AG04450 (cell line): Measurements from ENCODE around the gene VPS36. TPM values are rescaled to one million over a fixed set of nuclear protein-coding genes. Genes with fewer than 3 reads are reported as not detected.

Experiments used
- CTCF ChIA-PET: fragments of 300-600, 350-600 bp; formaldehyde crosslinking; extraction: SDS; loops from one replicate; lab custom pipeline; 2022; ENCODE audit warnings: antibody characterized with exemption, inconsistent platforms; lab: Charles Lee
- POLR2A ChIA-PET: fragments of 350-600 bp; formaldehyde crosslinking; extraction: SDS; loops from one replicate; lab custom pipeline; 2021; ENCODE audit warnings: antibody characterized with exemption, inconsistent platforms; lab: Yijun Ruan, JAX
- DNase-seq: peaks from one replicate; pipeline ENCODE4 v3.0.0-alpha.2; 2011; ENCODE audit warnings: low read depth, low spot score
- H3K27ac ChIP-seq: one replicate; pipeline ENCODE4 v1.5.1; 2012; ENCODE audit warnings: low read depth, low read length, control low read depth
- H3K27me3 ChIP-seq: one replicate; pipeline ENCODE4 v1.6.0; 2012; ENCODE audit warnings: low read length; ENCODE audit not compliant: control insufficient read depth, insufficient read depth
- H3K4me3 ChIP-seq: 2 replicates; pipeline ENCODE4 v1.5.1; 2011; ENCODE audit warnings: mild to moderate bottlenecking, low read depth, low read length, control low read depth
- H3K9me3 ChIP-seq: 2 replicates; pipeline ENCODE4 v1.5.1; 2012; ENCODE audit warnings: low read length; ENCODE audit not compliant: control insufficient read depth, insufficient read depth
- CTCF ChIP-seq: IDR thresholded peaks from 2 replicates; pipeline ENCODE4 v1.5.1; 2011; ENCODE audit warnings: low read depth, low read length, control low read depth, inconsistent platforms
- polyA plus RNA-seq: library from polyadenylated mRNA; depleted of rRNA; stranded (reverse); fragments of >200 nt; gene quantifications from 2 replicates; pipeline ENCODE4 v1.2.3, GENCODE V29; 2011

VPS36 gene
- polyA plus RNA-seq, 1 experiment: 24.2 TPM

- POLR2A ChIA-PET: no interaction called here
These were observed 56.7 kb downstream of the VPS36 start for GRCh38 chr13:52393572-52394357.

GRCh38 chr13:52387721-52388120, 62.7 kb downstream of the VPS36 start:
- Histone ChIP-seq H3K27me3 (no peaks in the 10 kb centered on the region), H3K4me3 (no peak overlapping the region), H3K9me3 (no peaks in the 10 kb centered on the region), H3K27ac (no peak overlapping the region)
- no peak for TF ChIP-seq CTCF
- CTCF ChIA-PET: interaction anchor here (3.5 kb wide), 1 partner anchor 63 kb away, joined by 16 read pairs; the partner anchor contains the start of gene VPS36
- POLR2A ChIA-PET: no interaction called here
- DNase-seq: no peak

More at GRCh38 chr13:52393572-52394357, 56.7 kb downstream of the VPS36 start:
- TF ChIP-seq CTCF: no peak
- Histone ChIP-seq H3K27me3 (no peaks in the 10 kb centered on the region), H3K9me3 (no peaks in the 10 kb centered on the region), H3K27ac (no peak overlapping the region), H3K4me3 (no peak overlapping the region)
- CTCF ChIA-PET: interaction anchor here (0.8 kb wide), 1 partner anchor 16 kb away, joined by 3 read pairs; no protein-coding TSS in a partner anchor
- no peak for DNase-seq

GRCh38 chr13:52385870-52386269, 64.6 kb downstream of the VPS36 start:
- TF ChIP-seq CTCF: no peak
- ChIA-PET CTCF (interaction anchor here (3.5 kb wide), 1 partner anchor 65 kb away, joined by 16 read pairs; the partner anchor contains the start of gene VPS36), POLR2A (no interaction called here)
- Histone ChIP-seq H3K9me3 (no peaks in the 10 kb centered on the region), H3K27me3 (no peaks in the 10 kb centered on the region), H3K4me3 (no peak overlapping the region), H3K27ac (no peak overlapping the region)
- no peak for DNase-seq

GRCh38 chr13:52383366-52383765, 67.1 kb downstream of the VPS36 start:
- CTCF ChIA-PET: no interaction called here
- Histone ChIP-seq H3K27ac (no peak overlapping the region), H3K9me3 (no peaks in the 10 kb centered on the region; the same call in 1 of the 2 replicates), H3K4me3 (no peak overlapping the region), H3K27me3 (no peaks in the 10 kb centered on the region)
- no peak for TF ChIP-seq CTCF
- POLR2A ChIA-PET: no interaction called here
- no peak for DNase-seq

GRCh38 chr13:52378312-52378711, 72.1 kb downstream of the VPS36 start:
- no peak overlapping the region for H3K4me3 ChIP-seq
- ChIA-PET POLR2A (no interaction called here), CTCF (interaction anchor here (0.8 to 1.7 kb wide), 2 partner anchors 73 kb away, joined by 4 to 5 read pairs; no protein-coding TSS in a partner anchor)
- no peak for TF ChIP-seq CTCF
- H3K27me3 ChIP-seq: no peaks in the 10 kb centered on the region
- DNase-seq: no peak
- no peaks in the 10 kb centered on the region; the same call in 1 of the 2 replicates for H3K9me3 ChIP-seq
- no peak overlapping the region for H3K27ac ChIP-seq
